GM18868 (cell line): ENCODE measurements around the gene SMAD9.
A peak's percentile ranks its signal among the peaks of the same experiment; 100 is the strongest.
"Not testable (repeated sequence)": the region's sequence is repeated elsewhere in the genome, so short reads cannot be mapped to it uniquely, and the experiment has no call there.

ENCODE experiments used
- ATAC-seq: cut with Tn5 transposase; IDR thresholded peaks from one replicate; pipeline ENCODE4 v1.9.1; 2021; ENCODE audit warnings: mild to moderate bottlenecking, moderate library complexity; ENCODE audit not compliant: unreplicated experiment

Gene SMAD9

GRCh38 chr13:36912973-36913372 is 7.1 kb downstream of the SMAD9 start:
- ATAC-seq, result no peak

- ATAC-seq, result no peak
Measured at GRCh38 chr13:36912369-36912768, 7.7 kb downstream of the SMAD9 start.

- ATAC-seq, result no peak
Measured at GRCh38 chr13:36910545-36910944, 9.5 kb downstream of the SMAD9 start.

- ATAC-seq, result no peak
Measured at GRCh38 chr13:36907821-36908220, 12.2 kb downstream of the SMAD9 start.

- ATAC-seq, result no peak
Measured at GRCh38 chr13:36907266-36907665, 12.8 kb downstream of the SMAD9 start.

GRCh38 chr13:36905944-36906343 is 14.1 kb downstream of the SMAD9 start:
- ATAC-seq, result no peak

- no peak for ATAC-seq
Measured at GRCh38 chr13:36903925-36904595, 16.0 kb downstream of the SMAD9 start.

- ATAC-seq, result no peak
Measured at GRCh38 chr13:36897054-36897616, 22.9 kb downstream of the SMAD9 start.

- no peak for ATAC-seq
Measured at GRCh38 chr13:36891752-36892151, 28.3 kb downstream of the SMAD9 start.

- no peak for ATAC-seq
Measured at GRCh38 chr13:36888645-36889044, 31.4 kb downstream of the SMAD9 start.

- ATAC-seq, result peak; percentile 87
Measured at GRCh38 chr13:36887758-36888521, 32.1 kb downstream of the SMAD9 start.

GRCh38 chr13:36885901-36886300 is 34.1 kb downstream of the SMAD9 start:
- ATAC-seq, result no peak

GRCh38 chr13:36884235-36884634 is 35.8 kb downstream of the SMAD9 start:
- ATAC-seq, result no peak

GRCh38 chr13:36883824-36884223 is 36.2 kb downstream of the SMAD9 start:
- no peak for ATAC-seq

GRCh38 chr13:36883392-36883791 is 36.6 kb downstream of the SMAD9 start:
- not testable (repeated sequence) for ATAC-seq

- ATAC-seq, result no peak
Measured at GRCh38 chr13:36882829-36883390, 37.1 kb downstream of the SMAD9 start.

GRCh38 chr13:36880961-36881360 is 39.1 kb downstream of the SMAD9 start:
- no peak for ATAC-seq

- ATAC-seq, result no peak
Measured at GRCh38 chr13:36879218-36879938, 40.7 kb downstream of the SMAD9 start.

GRCh38 chr13:36875961-36876360 is 44.1 kb downstream of the SMAD9 start:
- ATAC-seq, result no peak

- ATAC-seq, result no peak
Measured at GRCh38 chr13:36875431-36875830, 44.6 kb downstream of the SMAD9 start.

GRCh38 chr13:36872621-36873020 is 47.4 kb downstream of the SMAD9 start:
- no peak for ATAC-seq
